ENCODE data around the gene STAG3. TPM values are rescaled to one million over a fixed set of nuclear protein-coding genes. Genes with fewer than 3 reads are reported as not detected.
"Not testable (repeated sequence)": the region's sequence is repeated elsewhere in the genome, so short reads cannot be mapped to it uniquely, and the experiment has no call there.

STAG3 gene
- total RNA-seq, 1 donor from 2014 or later: 0.57 TPM

DNA sequence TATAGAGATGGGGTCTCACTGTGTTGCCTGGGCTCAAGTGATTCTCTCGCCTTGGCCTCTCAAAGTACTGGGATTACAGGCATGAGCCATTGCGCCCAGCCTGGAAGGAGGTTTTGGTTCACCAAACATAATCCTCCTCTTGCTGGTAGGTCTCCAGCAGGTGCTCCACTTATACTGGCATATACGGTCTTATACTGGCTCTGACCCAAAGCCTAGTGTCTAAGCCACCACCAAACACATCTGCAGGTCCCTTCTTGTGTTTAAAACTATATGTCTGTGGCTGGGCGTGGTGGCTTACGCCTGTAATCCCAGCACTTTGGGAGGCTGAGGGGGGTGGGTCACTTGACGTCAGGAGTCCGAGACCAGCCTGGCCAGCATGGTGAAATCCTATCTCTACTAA lies 45.6 kb upstream of the STAG3 start:
- DNase-seq (ENCODE audit: low spot score): no peak
- H3K9me3 Mint-ChIP-seq (ENCODE audit: low read depth): no peaks in the 10 kb centered on the region
- H3K4me3 Mint-ChIP-seq (ENCODE audit: unreplicated experiment): no peak overlapping the region
- H3K4me1 Mint-ChIP-seq (ENCODE audit: low read depth): peaks cover 10% of the 10 kb centered on the region
- no peaks in the 10 kb centered on the region for H3K36me3 Mint-ChIP-seq (ENCODE audit: low read depth)
- TF ChIP-seq, protein P1, sequence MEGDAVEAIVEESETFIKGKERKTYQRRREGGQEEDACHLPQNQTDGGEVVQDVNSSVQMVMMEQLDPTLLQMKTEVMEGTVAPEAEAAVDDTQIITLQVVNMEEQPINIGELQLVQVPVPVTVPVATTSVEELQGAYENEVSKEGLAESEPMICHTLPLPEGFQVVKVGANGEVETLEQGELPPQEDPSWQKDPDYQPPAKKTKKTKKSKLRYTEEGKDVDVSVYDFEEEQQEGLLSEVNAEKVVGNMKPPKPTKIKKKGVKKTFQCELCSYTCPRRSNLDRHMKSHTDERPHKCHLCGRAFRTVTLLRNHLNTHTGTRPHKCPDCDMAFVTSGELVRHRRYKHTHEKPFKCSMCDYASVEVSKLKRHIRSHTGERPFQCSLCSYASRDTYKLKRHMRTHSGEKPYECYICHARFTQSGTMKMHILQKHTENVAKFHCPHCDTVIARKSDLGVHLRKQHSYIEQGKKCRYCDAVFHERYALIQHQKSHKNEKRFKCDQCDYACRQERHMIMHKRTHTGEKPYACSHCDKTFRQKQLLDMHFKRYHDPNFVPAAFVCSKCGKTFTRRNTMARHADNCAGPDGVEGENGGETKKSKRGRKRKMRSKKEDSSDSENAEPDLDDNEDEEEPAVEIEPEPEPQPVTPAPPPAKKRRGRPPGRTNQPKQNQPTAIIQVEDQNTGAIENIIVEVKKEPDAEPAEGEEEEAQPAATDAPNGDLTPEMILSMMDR (IDR thresholded peaks at IDR 0.05): no peak
- H3K27ac Mint-ChIP-seq (ENCODE audit: unreplicated experiment): no peak overlapping the region
- H3K27me3 Mint-ChIP-seq (ENCODE audit: low read depth): no peaks in the 10 kb centered on the region

DNA sequence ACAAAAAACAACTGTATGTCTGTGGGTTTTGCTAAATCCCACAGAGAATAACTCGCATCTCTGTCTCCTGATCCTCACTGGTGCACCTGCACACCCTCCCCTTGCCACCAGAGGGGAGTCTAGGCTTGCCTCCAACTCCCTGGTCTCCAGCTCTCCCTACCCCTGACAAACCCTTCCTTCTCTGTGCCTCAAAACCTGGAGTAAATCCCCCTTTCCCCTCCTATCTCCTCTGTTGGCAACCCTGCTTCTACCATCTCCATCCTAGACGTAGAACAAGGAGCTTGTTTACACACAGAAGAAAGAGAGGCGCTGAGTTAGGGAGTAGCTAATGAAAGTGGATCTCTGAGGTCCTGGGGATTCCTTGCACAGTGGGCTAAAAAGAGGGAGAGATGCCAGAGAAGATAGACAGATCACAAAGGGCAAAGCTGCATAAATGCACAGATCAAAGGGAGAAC lies 45.0 kb upstream of the STAG3 start:
- no peak overlapping the region for H3K4me3 Mint-ChIP-seq (ENCODE audit: unreplicated experiment)
- DNase-seq (ENCODE audit: low spot score): no peak

DNA sequence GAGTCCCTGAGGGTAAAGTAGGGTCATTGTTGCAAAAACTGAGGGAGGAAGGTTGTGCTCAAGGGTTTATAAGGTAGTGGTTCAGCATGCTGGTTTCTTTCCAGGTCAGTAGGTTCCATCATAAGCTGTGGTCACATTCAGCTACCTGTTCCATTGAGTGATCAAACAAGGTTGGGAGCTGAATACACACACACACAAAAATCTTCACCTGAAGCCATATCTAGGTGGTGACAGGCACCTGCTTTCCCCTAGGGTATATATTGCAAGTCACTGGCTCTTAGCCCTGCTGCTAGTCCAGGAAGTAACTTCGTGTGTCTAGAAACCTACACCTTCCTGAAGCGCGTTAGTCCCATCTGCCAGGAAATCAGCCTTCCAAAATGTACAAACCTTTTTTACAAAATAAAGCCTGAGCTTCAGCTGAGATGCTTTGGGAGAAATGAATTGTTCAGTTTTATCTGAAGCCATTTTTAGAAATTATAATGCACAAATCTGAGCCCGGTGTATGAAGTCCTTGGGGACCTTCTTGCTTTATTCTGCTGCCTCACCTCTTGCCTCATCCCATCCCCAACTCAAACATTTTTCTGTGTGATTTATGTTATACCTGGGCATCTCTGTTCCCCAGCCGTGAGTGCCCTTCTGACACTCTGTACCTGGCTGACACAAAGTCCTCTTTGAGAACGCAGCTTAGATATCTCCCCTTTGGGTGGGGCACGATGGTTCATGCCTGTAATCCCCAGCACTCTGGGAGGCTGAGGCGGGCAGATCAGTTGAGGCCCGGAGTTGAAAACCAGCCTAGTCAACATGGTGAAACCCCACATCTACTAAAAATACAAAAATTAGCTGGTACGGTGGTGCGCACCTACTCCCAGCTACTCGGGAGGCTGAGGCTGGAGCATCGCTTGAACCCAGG lies 39.6 kb upstream of the STAG3 start:
- DNase-seq (ENCODE audit: low spot score): no peak

More for the DNA sequence above, 45.0 kb upstream of the STAG3 start:
- TF ChIP-seq, protein P1 (IDR thresholded peaks at IDR 0.05): peak; percentile 87
- H3K27ac Mint-ChIP-seq (ENCODE audit: unreplicated experiment): no peak overlapping the region
- no peaks in the 10 kb centered on the region for H3K27me3 Mint-ChIP-seq (ENCODE audit: low read depth)
- H3K9me3 Mint-ChIP-seq (ENCODE audit: low read depth): no peaks in the 10 kb centered on the region
- peaks cover 10% of the 10 kb centered on the region for H3K4me1 Mint-ChIP-seq (ENCODE audit: low read depth)
- H3K36me3 Mint-ChIP-seq (ENCODE audit: low read depth): no peaks in the 10 kb centered on the region

DNA sequence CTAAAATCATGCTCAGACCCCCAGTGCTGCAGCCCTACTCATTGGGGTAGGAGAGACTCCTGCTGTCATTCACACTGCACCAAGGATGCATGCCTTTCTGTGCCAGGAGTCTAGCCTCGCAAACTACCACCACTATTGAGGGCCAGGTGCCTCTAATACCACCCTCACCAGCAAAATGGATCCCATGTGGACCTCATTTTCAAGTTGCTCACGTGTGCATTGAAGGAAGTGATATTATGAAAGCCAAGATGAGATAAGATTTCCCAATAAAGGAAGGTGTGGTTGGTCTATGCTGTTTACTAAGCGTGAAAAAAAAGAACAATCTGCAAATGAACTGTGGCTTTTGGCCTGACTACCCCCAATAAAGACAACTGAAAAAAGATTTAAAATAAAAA lies 36.2 kb upstream of the STAG3 start:
- H3K36me3 Mint-ChIP-seq (ENCODE audit: low read depth): no peaks in the 10 kb centered on the region
- no peak overlapping the region for H3K4me3 Mint-ChIP-seq (ENCODE audit: unreplicated experiment)
- no peaks in the 10 kb centered on the region for H3K4me1 Mint-ChIP-seq (ENCODE audit: low read depth)
- H3K9me3 Mint-ChIP-seq (ENCODE audit: low read depth): no peaks in the 10 kb centered on the region
- no peak overlapping the region for H3K27ac Mint-ChIP-seq (ENCODE audit: unreplicated experiment)
- H3K27me3 Mint-ChIP-seq (ENCODE audit: low read depth): no peaks in the 10 kb centered on the region
- TF ChIP-seq, protein P1 (IDR thresholded peaks at IDR 0.05): no peak
- no peak for DNase-seq (ENCODE audit: low spot score)

More for the DNA sequence above, 39.6 kb upstream of the STAG3 start:
- no peak overlapping the region for H3K4me3 Mint-ChIP-seq (ENCODE audit: unreplicated experiment)
- no peaks in the 10 kb centered on the region for H3K36me3 Mint-ChIP-seq (ENCODE audit: low read depth)
- no peaks in the 10 kb centered on the region for H3K4me1 Mint-ChIP-seq (ENCODE audit: low read depth)
- H3K9me3 Mint-ChIP-seq (ENCODE audit: low read depth): no peaks in the 10 kb centered on the region
- TF ChIP-seq, protein P1 (IDR thresholded peaks at IDR 0.05): no peak
- no peak overlapping the region for H3K27ac Mint-ChIP-seq (ENCODE audit: unreplicated experiment)
- H3K27me3 Mint-ChIP-seq (ENCODE audit: low read depth): no peaks in the 10 kb centered on the region

DNA sequence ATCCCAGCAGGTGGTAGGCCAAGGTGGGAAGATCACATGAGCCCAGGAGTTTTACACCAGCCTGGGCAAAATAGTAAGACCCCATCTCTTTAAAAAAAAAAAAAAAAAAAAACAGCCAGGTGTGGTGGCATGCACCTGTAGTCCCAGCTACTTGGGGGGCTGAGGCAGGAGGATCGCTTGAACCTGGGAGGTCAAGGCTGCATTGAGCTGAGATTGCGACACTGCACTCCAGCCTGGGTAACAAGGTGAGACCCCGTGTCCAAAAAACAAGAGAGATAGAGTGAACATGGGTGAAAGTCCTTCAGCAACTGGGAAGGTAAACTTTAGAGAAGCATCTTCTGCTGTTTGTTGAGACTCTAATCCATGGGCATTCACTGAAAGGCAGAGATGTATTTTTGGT lies 35.3 kb upstream of the STAG3 start:
- TF ChIP-seq, protein P1 (IDR thresholded peaks at IDR 0.05): no peak
- no peak for DNase-seq (ENCODE audit: low spot score)
- no peak overlapping the region for H3K4me3 Mint-ChIP-seq (ENCODE audit: unreplicated experiment)
- H3K36me3 Mint-ChIP-seq (ENCODE audit: low read depth): no peaks in the 10 kb centered on the region
- H3K27me3 Mint-ChIP-seq (ENCODE audit: low read depth): no peaks in the 10 kb centered on the region
- H3K4me1 Mint-ChIP-seq (ENCODE audit: low read depth): no peaks in the 10 kb centered on the region
- no peak overlapping the region for H3K27ac Mint-ChIP-seq (ENCODE audit: unreplicated experiment)
- no peaks in the 10 kb centered on the region for H3K9me3 Mint-ChIP-seq (ENCODE audit: low read depth)

DNA sequence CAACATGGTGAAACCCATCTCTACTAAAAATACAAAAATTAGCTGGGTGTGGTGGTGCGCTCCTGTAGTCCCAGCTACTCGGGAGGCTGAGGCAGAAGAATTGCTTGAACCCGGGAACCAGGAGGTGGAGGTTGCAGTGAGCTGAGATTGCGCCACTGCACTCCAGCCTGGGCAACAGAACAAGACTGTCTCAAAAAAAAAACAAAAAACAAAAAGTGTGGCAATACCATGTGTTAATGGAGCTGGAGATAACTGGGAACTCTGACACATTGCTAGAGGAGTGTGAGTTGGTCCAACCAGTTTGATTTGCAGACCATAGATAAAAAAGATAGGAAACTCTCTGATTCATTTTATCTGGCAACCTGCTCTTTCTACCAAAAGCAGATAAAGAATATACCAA lies 31.4 kb upstream of the STAG3 start:
- H3K4me1 Mint-ChIP-seq (ENCODE audit: low read depth): peaks cover 22% of the 10 kb centered on the region
- not testable (repeated sequence) for H3K4me3 Mint-ChIP-seq (ENCODE audit: unreplicated experiment); H3K36me3 Mint-ChIP-seq (ENCODE audit: low read depth); H3K9me3 Mint-ChIP-seq (ENCODE audit: low read depth); H3K27me3 Mint-ChIP-seq (ENCODE audit: low read depth); H3K27ac Mint-ChIP-seq (ENCODE audit: unreplicated experiment); DNase-seq (ENCODE audit: low spot score)
